Lower lobe of right lung (tissue), 2 donors: ENCODE results near the gene POLR2J3. TPM values are rescaled to one million over a fixed set of nuclear protein-coding genes. Genes with fewer than 3 reads are reported as not detected.
"Not testable (repeated sequence)": the region's sequence is repeated elsewhere in the genome, so short reads cannot be mapped to it uniquely, and the experiment has no call there.

Experiments
- ATAC-seq, 2 donors: fragments of 200-7000 bp; cut with Tn5 transposase; one replicate each; pipeline ENCODE4 v1.9.1; 2020 to 2022; ENCODE audit warnings: mild to moderate bottlenecking in 2 of 2, moderate library complexity in 2 of 2
- DNase-seq: peaks from one replicate; pipeline ENCODE4 v3.0.0-alpha.2; 2020
- H3K27ac ChIP-seq: fragments of 200-600 bp; one replicate; pipeline ENCODE4 v1.8.0; 2022
- H3K27me3 ChIP-seq: fragments of 200-600 bp; one replicate; pipeline ENCODE4 v1.8.0; 2022; ENCODE audit warnings: low read depth
- H3K36me3 ChIP-seq: fragments of 200-600 bp; one replicate; pipeline ENCODE4 v1.8.0; 2022; ENCODE audit warnings: mild to moderate bottlenecking
- H3K4me1 ChIP-seq: fragments of 200-600 bp; one replicate; pipeline ENCODE4 v1.8.0; 2022
- H3K4me3 ChIP-seq: fragments of 200-600 bp; one replicate; pipeline ENCODE4 v1.8.0; 2022; ENCODE audit warnings: mild to moderate bottlenecking
- H3K9me3 ChIP-seq: fragments of 200-600 bp; one replicate; pipeline ENCODE4 v1.8.0; 2022
- CTCF ChIP-seq: fragments of 200-600 bp; IDR thresholded peaks from one replicate; pipeline ENCODE4 v1.8.0; 2022; ENCODE audit warnings: antibody characterized with exemption, mild to moderate bottlenecking
- intact Hi-C: fragments of 100-400 bp; cut with DNase I; formaldehyde crosslinking; loops from one replicate; pipeline ENCODE4 v1.11.0; 2022
- long read RNA-seq: library from polyadenylated mRNA; unstranded; transcript quantifications from one replicate; pipeline ENCODE4 v2.0.0, GENCODE V29; 2021
- total RNA-seq: library from RNA; stranded (reverse); fragmentation: NEBNext Ultra II Directional; extraction: Animal tissue kit (Norgen Biotek cat#: 25700); gene quantifications from one replicate; pipeline ENCODE4 v1.2.1, GENCODE V29; 2021
- donor health status: DM: no; HTN: yes; CAD: no; lungs with severe emphysema.

POLR2J3 gene
- total RNA-seq, result 58.1 TPM
- long read RNA-seq, full-length matches to known transcripts, result 23 of 40 reads
- long read RNA-seq, partial matches to known transcripts, result 0 of 40 reads
- long read RNA-seq, other reads (novel, unspliced or antisense), result 17 of 40 reads

GRCh38 chr7:102572261-102573239 is at the start of gene POLR2J3:
POLR2J3 (minus strand) TSS chr7:102572583; CDS start chr7:102572521, 62 bp downstream.
- DNase-seq (peak; percentile 98), ATAC-seq (peak; percentile 97 to 98)
- H3K9me3 ChIP-seq, H3K27me3 ChIP-seq, intact Hi-C loops, H3K4me1 ChIP-seq, H3K36me3 ChIP-seq: not testable (repeated sequence)
- peak; percentile 67 for TF ChIP-seq CTCF
- H3K27ac ChIP-seq, result peak within 1 kb of the TSS; percentile 82
- H3K4me3 ChIP-seq, result peak within 1 kb of the TSS; percentile 67

- H3K27me3 ChIP-seq, DNase-seq, H3K36me3 ChIP-seq, H3K4me3 ChIP-seq, H3K4me1 ChIP-seq, intact Hi-C loops, ATAC-seq, H3K9me3 ChIP-seq, H3K27ac ChIP-seq: not testable (repeated sequence)
These were observed 45.7 kb upstream of the POLR2J3 start for GRCh38 chr7:102618122-102618521.

- H3K36me3 ChIP-seq, H3K27me3 ChIP-seq, H3K4me1 ChIP-seq, intact Hi-C loops, H3K9me3 ChIP-seq, H3K27ac ChIP-seq: not testable (repeated sequence)
- peak within 1 kb of the TSS; percentile 49 for H3K4me3 ChIP-seq
- peak; percentile 95 to 97 for ATAC-seq
- DNase-seq, result peak; percentile 77
These were observed 44.2 kb upstream of the POLR2J3 start, which contains the start of gene RASA4 for GRCh38 chr7:102616507-102617125. RASA4 (minus strand) TSS chr7:102616756; CDS start chr7:102616689, 67 bp downstream.

GRCh38 chr7:102615930-102616329 is 43.5 kb upstream of the POLR2J3 start:
- ATAC-seq, result peak in 1 of 2 donors; percentile 0
- intact Hi-C loops, H3K4me3 ChIP-seq, H3K9me3 ChIP-seq, H3K27ac ChIP-seq, H3K27me3 ChIP-seq, H3K36me3 ChIP-seq, H3K4me1 ChIP-seq, DNase-seq: not testable (repeated sequence)

- H3K4me3 ChIP-seq, intact Hi-C loops, H3K27ac ChIP-seq, H3K9me3 ChIP-seq, DNase-seq, H3K36me3 ChIP-seq, H3K4me1 ChIP-seq, ATAC-seq, H3K27me3 ChIP-seq: not testable (repeated sequence)
These were observed 42.5 kb upstream of the POLR2J3 start for GRCh38 chr7:102614873-102615272.

- H3K27ac ChIP-seq, H3K4me3 ChIP-seq, H3K36me3 ChIP-seq, H3K27me3 ChIP-seq, intact Hi-C loops, H3K4me1 ChIP-seq, DNase-seq, H3K9me3 ChIP-seq: not testable (repeated sequence)
- peak; percentile 39 to 42 for ATAC-seq
These were observed 41.9 kb upstream of the POLR2J3 start for GRCh38 chr7:102614346-102614697.

- H3K9me3 ChIP-seq, H3K4me3 ChIP-seq, H3K27ac ChIP-seq, intact Hi-C loops, DNase-seq, H3K36me3 ChIP-seq, H3K27me3 ChIP-seq, H3K4me1 ChIP-seq, ATAC-seq: not testable (repeated sequence)
These were observed 41.4 kb upstream of the POLR2J3 start for GRCh38 chr7:102613575-102614345.

GRCh38 chr7:102611675-102612325 is 39.4 kb upstream of the POLR2J3 start:
- intact Hi-C loops, H3K27me3 ChIP-seq, H3K4me1 ChIP-seq, H3K36me3 ChIP-seq, ATAC-seq, H3K4me3 ChIP-seq, H3K27ac ChIP-seq, H3K9me3 ChIP-seq: not testable (repeated sequence)
- peak; percentile 45 for DNase-seq

GRCh38 chr7:102611013-102611674 is 38.8 kb upstream of the POLR2J3 start:
- H3K27me3 ChIP-seq, H3K9me3 ChIP-seq, DNase-seq, intact Hi-C loops, H3K4me1 ChIP-seq, H3K36me3 ChIP-seq, H3K27ac ChIP-seq, H3K4me3 ChIP-seq: not testable (repeated sequence)
- peak; percentile 57 to 59 for ATAC-seq

- DNase-seq, result peak; percentile 40
- H3K36me3 ChIP-seq, ATAC-seq, H3K27ac ChIP-seq, H3K4me3 ChIP-seq, H3K4me1 ChIP-seq, intact Hi-C loops, H3K27me3 ChIP-seq, H3K9me3 ChIP-seq: not testable (repeated sequence)
These were observed 38.1 kb upstream of the POLR2J3 start for GRCh38 chr7:102610441-102610840.

- H3K9me3 ChIP-seq, H3K4me3 ChIP-seq, H3K27me3 ChIP-seq, intact Hi-C loops, DNase-seq, H3K27ac ChIP-seq, H3K4me1 ChIP-seq, H3K36me3 ChIP-seq, ATAC-seq: not testable (repeated sequence)
These were observed 37.4 kb upstream of the POLR2J3 start for GRCh38 chr7:102609734-102610133.
